Endothelial cell of umbilical vein (primary cell): ENCODE measurements around the gene SEMA4A. TPM values are rescaled to one million over a fixed set of nuclear protein-coding genes. Genes with fewer than 3 reads are reported as not detected.

Experiments used
- BruUV-seq: library from RNA; stranded (reverse); fragments of 400-500 nt; replicated peaks from 2 replicates; lab custom pipeline; 2021; lab: Mats Ljungman, UMichigan
- CTCF ChIA-PET: fragments of 300-600, 350-600 bp; sonication (Branson Sonifier 250); formaldehyde crosslinking; loops from one replicate; lab custom pipeline; 2021; ENCODE audit warnings: antibody characterized with exemption, inconsistent platforms; lab: Charles Lee
- POLR2A ChIA-PET: fragments of 300-600, 350-600 bp; sonication (Branson Sonifier 250); formaldehyde crosslinking; loops from one replicate; lab custom pipeline; 2021; ENCODE audit warnings: antibody characterized with exemption, inconsistent platforms; lab: Charles Lee
- DNase-seq: peaks from one replicate; pipeline ENCODE4 v3.0.0-alpha.2; 2011; ENCODE audit warnings: low read depth, low spot score
- FAIRE-seq: peaks from 2 replicates; lab custom pipeline; 2011; peaks lifted over from hg19 to GRCh38; lab: Jason Lieb, UNC
- H2AFZ ChIP-seq: 2 replicates; pipeline ENCODE4 v1.6.0; 2012; ENCODE audit warnings: low read depth, low read length, control low read depth, inconsistent platforms
- H3K27ac ChIP-seq: 2 replicates; pipeline ENCODE4 v1.5.1; 2011; ENCODE audit warnings: low read depth, mild to moderate bottlenecking, control low read depth, low read length, moderate library complexity; ENCODE audit not compliant: insufficient read depth
- H3K27me3 ChIP-seq, 2 experiments: 2 replicates each; pipeline versions ENCODE4 v1.6.0 to v1.6.1; 2011; ENCODE audit warnings: low read length in 2 of 2, mixed read lengths in 1 of 2; ENCODE audit not compliant: control insufficient read depth in 2 of 2, insufficient read depth in 2 of 2
- H3K36me3 ChIP-seq, 2 experiments: 2 replicates in 1 of 2; 3 replicates in 1 of 2; pipeline ENCODE4 v1.5.1; 2011; ENCODE audit warnings: low read length in 2 of 2, mild to moderate bottlenecking in 1 of 2, moderate library complexity in 1 of 2; ENCODE audit not compliant: control insufficient read depth in 2 of 2, insufficient read depth in 2 of 2; ENCODE audit errors: extremely low read depth in 1 of 2
- H3K4me1 ChIP-seq: 3 replicates; pipeline ENCODE4 v1.5.1; 2011; ENCODE audit warnings: mild to moderate bottlenecking, low read length; ENCODE audit not compliant: control insufficient read depth, insufficient read depth; ENCODE audit errors: extremely low read depth
- H3K4me2 ChIP-seq: 2 replicates; pipeline ENCODE4 v1.6.1; 2011; ENCODE audit warnings: low read length, control low read depth, mixed read lengths; ENCODE audit not compliant: insufficient read depth
- H3K4me3 ChIP-seq, 3 experiments: fragments of 200-600 bp in 1 of 3; sonication (generic), shearing (Covaris generic) in 1 of 3; replicated peaks in 1 of 3; 2 replicates each; pipeline ENCODE4 v1.5.1; 2011 to 2016; ENCODE audit warnings: control low read depth in 3 of 3, low read length in 3 of 3, mild to moderate bottlenecking in 2 of 3, inconsistent platforms in 1 of 3, low read depth in 1 of 3, moderate library complexity in 1 of 3; ENCODE audit not compliant: insufficient read depth in 1 of 3
- H3K79me2 ChIP-seq: 2 replicates; pipeline ENCODE4 v1.6.0; 2012; ENCODE audit warnings: low read length, inconsistent platforms; ENCODE audit not compliant: control insufficient read depth, insufficient read depth
- H3K9ac ChIP-seq: replicated peaks from 2 replicates; pipeline ENCODE3; 2011; ENCODE audit warnings: low read length, control low read depth; ENCODE audit not compliant: insufficient read depth; ENCODE audit errors: extremely low read depth
- H3K9me1 ChIP-seq: replicated peaks from 3 replicates; pipeline ENCODE4 v1.6.0; 2011; ENCODE audit warnings: mild to moderate bottlenecking, low read length; ENCODE audit not compliant: control insufficient read depth, insufficient read depth; ENCODE audit errors: extremely low read depth
- H3K9me3 ChIP-seq: replicated peaks from 2 replicates; pipeline ENCODE4 v1.5.1; 2012; ENCODE audit warnings: low read length, inconsistent platforms; ENCODE audit not compliant: control insufficient read depth, insufficient read depth
- H4K20me1 ChIP-seq: replicated peaks from 2 replicates; pipeline ENCODE3; 2011; ENCODE audit warnings: mild to moderate bottlenecking, low read length; ENCODE audit not compliant: control insufficient read depth, insufficient read depth; ENCODE audit errors: extremely low read depth
- EZH2 ChIP-seq: IDR thresholded peaks from 2 replicates; pipeline ENCODE4 v1.6.1; 2012; ENCODE audit warnings: borderline replicate concordance, low read depth, mild to moderate bottlenecking, moderate library complexity, low read length, inconsistent platforms; ENCODE audit not compliant: severe bottlenecking
- FOS ChIP-seq: IDR thresholded peaks from 2 replicates; pipeline ENCODE4 v1.6.1; 2011; ENCODE audit warnings: mild to moderate bottlenecking, low read length, moderate library complexity, borderline replicate concordance; ENCODE audit not compliant: insufficient read depth
- MAX ChIP-seq: IDR thresholded peaks from 2 replicates; pipeline ENCODE4 v1.6.1; 2011; ENCODE audit not compliant: insufficient read depth, insufficient read length
- dilution Hi-C: fragments of 300-500 bp; cut with MboI; formaldehyde crosslinking; loops from one replicate; pipeline ENCODE4 v1.15.0; 2019; ENCODE audit warnings: low sequenced_read_pairs; ENCODE audit not compliant: extremely low pct_ligation_motif_present
- intact Hi-C: fragments of 100-400 bp; cut with micrococcal nuclease; formaldehyde crosslinking; loops from one replicate; pipeline ENCODE4 v1.10.0; 2022
- polyA plus RNA-seq, 4 experiments: library from polyadenylated mRNA; depleted of rRNA in 3 of 4; stranded (reverse) in 3 of 4; unstranded in 1 of 4; fragments of >200 nt; gene quantifications; 2 replicates each; pipeline versions ENCODE4 v1.2.1 to v1.2.3, GENCODE V29; 2011 to 2012; ENCODE audit warnings: missing spikeins in 1 of 4
- total RNA-seq: library from RNA; stranded (reverse); gene quantifications from 2 replicates; pipeline ENCODE4 v1.2.3, GENCODE V29; 2021

SEMA4A gene
- total and polyA plus RNA-seq, 2 donors (not counting 3 experiments of a cell fraction or from before 2014, with no cell fraction given): 1.5 to 1.6 TPM

GRCh38 chr1:156104861-156105832 lies 48.2 kb upstream of the SEMA4A start:
- BruUV-seq: no TSS peak
- Histone ChIP-seq H3K27me3 (no peaks in the 10 kb centered on the region), H3K4me1 (peaks cover 57% of the 10 kb centered on the region), H3K79me2 (no peaks in the 10 kb centered on the region), H3K9me3 (no peaks in the 10 kb centered on the region), H3K9me1 (no peaks in the 10 kb centered on the region), H2AFZ (no peak overlapping the region), H3K9ac (peak overlapping the region; percentile 88), H3K27ac (peak overlapping the region; percentile 97), H3K36me3 (no peaks in the 10 kb centered on the region), H3K4me3 (no peak overlapping the region), H3K4me2 (no peak overlapping the region), H4K20me1 (no peaks in the 10 kb centered on the region)
- DNase-seq: peak; percentile 44
- dilution Hi-C loops (no loop called here), intact Hi-C loops (loop anchor here (5.0 kb wide), 1 partner anchor 107 kb away; the partner anchor contains the start of gene PMF1)
- CTCF ChIA-PET: interaction anchor here (11.8 to 21.0 kb wide), 2 partner anchors 12 to 26 kb away, joined by 283 to 627 read pairs; partner anchors contain the start of gene LMNA
- no peak for FAIRE-seq
- no peak for TF ChIP-seq FOS
- no peak for TF ChIP-seq MAX
- no peak for TF ChIP-seq EZH2
- POLR2A ChIA-PET: no interaction called here
